Thyroid gland (tissue), 4 donors: ENCODE results near the gene IGSF10. TPM values are rescaled to one million over a fixed set of nuclear protein-coding genes. Genes with fewer than 3 reads are reported as not detected.

Experiments used
- DNase-seq, 2 donors: peaks; one replicate each; pipeline ENCODE4 v3.0.0-alpha.2; 2019
- H3K27ac ChIP-seq, 3 donors: fragments of 200-600 bp; sonication (generic); 1 replicate in 2 of 3; 2 replicates in 1 of 3; pipeline ENCODE4 v1.5.1; 2016 to 2019; ENCODE audit warnings: mild to moderate bottlenecking in 1 of 3, moderate library complexity in 1 of 3
- H3K27me3 ChIP-seq: fragments of 200-600 bp; sonication (generic); one replicate; pipeline ENCODE4 v1.5.1; 2019
- H3K36me3 ChIP-seq, 2 donors: fragments of 200-600 bp; sonication (generic); one replicate each; pipeline ENCODE4 v1.5.1; 2016 to 2019
- H3K4me1 ChIP-seq, 2 donors: fragments of 200-600 bp; sonication (generic); one replicate each; pipeline ENCODE4 v1.5.1; 2017 to 2019
- H3K4me3 ChIP-seq, 3 donors: fragments of 200-600 bp; sonication (generic); replicated peaks in 1 of 3; 1 replicate in 2 of 3; 2 replicates in 1 of 3; pipeline ENCODE4 v1.5.1; 2016; ENCODE audit warnings: mild to moderate bottlenecking in 1 of 3
- H3K9me3 ChIP-seq: fragments of 200-600 bp; sonication (generic); one replicate; pipeline ENCODE4 v1.5.1; 2017
- CTCF ChIP-seq, 6 experiments: fragments of 200-600 bp in 3 of 6; fragments of 450-650 bp in 3 of 6; sonication (generic) in 3 of 6; IDR thresholded peaks; one replicate each; pipeline ENCODE4 v1.5.1; 2016 to 2019; ENCODE audit warnings: antibody characterized with exemption in 6 of 6, mild to moderate bottlenecking in 2 of 6, inconsistent platforms in 1 of 6, moderate library complexity in 1 of 6
- POLR2A ChIP-seq, 2 donors: fragments of 450-650 bp; IDR thresholded peaks; one replicate each; pipeline ENCODE4 v1.6.1; 2017; ENCODE audit warnings: antibody characterized with exemption in 2 of 2, mild to moderate bottlenecking in 2 of 2, moderate library complexity in 1 of 2
- WGBS, 2 donors: methylation state at CpG; one replicate each; pipeline ENCODE4 v1.1.5; 2017; 5-methylcytosine and 5-hydroxymethylcytosine counted together
- intact Hi-C: fragments of 100-400 bp; cut with DNase I; formaldehyde crosslinking; loops from one replicate; pipeline ENCODE4 v1.15.1; 2023
- total RNA-seq, 4 donors: library from RNA; depleted of rRNA; stranded (reverse); fragments of >200 nt; gene quantifications; one replicate each; pipeline ENCODE4 v1.2.3, GENCODE V29; 2016

The IGSF10 gene
- total RNA-seq, 4 donors from 2014 or later = 2.4 to 6.8 (median 5.8) TPM

- Histone ChIP-seq H3K9me3 (no peaks in the 10 kb centered on the region), H3K27me3 (no peaks in the 10 kb centered on the region), H3K4me1 (no peaks in the 10 kb centered on the region), H3K4me3 (no peak overlapping the region), H3K36me3 (no peaks in the 10 kb centered on the region), H3K27ac (no peak overlapping the region)
- WGBS, 2 donors = 40 to 79% methylated on average over 3 to 4 of the region's 6 CpGs
- intact Hi-C loops = no loop called here
- DNase-seq = no peak
- TF ChIP-seq CTCF (IDR thresholded peaks at IDR 0.05) (no peak), POLR2A (IDR thresholded peaks at IDR 0.05) (no peak)
Measured at GRCh38 chr3:151483961-151484520, 23.2 kb upstream of the IGSF10 start.

GRCh38 chr3:151483488-151483887 is 22.6 kb upstream of the IGSF10 start:
- Histone ChIP-seq H3K9me3 (no peaks in the 10 kb centered on the region), H3K36me3 (no peaks in the 10 kb centered on the region), H3K27ac (no peak overlapping the region), H3K4me1 (no peaks in the 10 kb centered on the region), H3K4me3 (no peak overlapping the region), H3K27me3 (no peaks in the 10 kb centered on the region)
- 93 to 97% methylated on average over 1 of the region's 1 CpG for WGBS, 2 donors
- intact Hi-C loops = no loop called here
- DNase-seq = no peak
- TF ChIP-seq POLR2A (IDR thresholded peaks at IDR 0.05) = no peak
- no peak for TF ChIP-seq CTCF (IDR thresholded peaks at IDR 0.05)

DNA sequence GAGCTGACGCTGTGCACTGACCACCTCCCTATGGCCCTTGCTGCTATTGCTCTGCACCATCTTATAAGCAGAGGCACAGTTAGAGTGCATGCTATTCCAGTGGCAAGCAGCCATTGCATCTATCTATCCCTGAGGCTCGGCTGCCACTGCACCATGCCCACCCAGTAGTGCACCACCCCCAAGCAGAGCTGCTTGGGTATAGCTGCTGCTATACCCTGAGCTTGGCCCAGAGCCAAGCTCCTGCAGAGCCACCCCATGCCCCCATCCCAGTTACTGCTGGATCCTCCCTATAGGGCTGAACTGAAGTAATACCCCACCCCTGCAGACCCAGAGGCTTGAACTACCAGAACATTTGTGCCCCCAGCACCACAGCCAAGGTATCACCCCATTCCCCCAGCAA is 19.6 kb upstream of the IGSF10 start:
- Histone ChIP-seq H3K27ac (no peak overlapping the region), H3K4me1 (no peaks in the 10 kb centered on the region), H3K36me3 (no peaks in the 10 kb centered on the region), H3K27me3 (no peaks in the 10 kb centered on the region), H3K4me3 (no peak overlapping the region), H3K9me3 (no peaks in the 10 kb centered on the region)
- DNase-seq = no peak
- TF ChIP-seq CTCF (IDR thresholded peaks at IDR 0.05) (no peak), POLR2A (IDR thresholded peaks at IDR 0.05) (no peak)
- 82 to 100% methylated on average over 1 of the region's 2 CpGs for WGBS, 2 donors
- intact Hi-C loops = no loop called here

- 2 to 35% methylated on average over 1 of the region's 1 CpG for WGBS, 2 donors
- Histone ChIP-seq H3K4me1 (no peaks in the 10 kb centered on the region), H3K27me3 (no peaks in the 10 kb centered on the region), H3K4me3 (no peak overlapping the region), H3K27ac (no peak overlapping the region), H3K9me3 (no peaks in the 10 kb centered on the region), H3K36me3 (no peaks in the 10 kb centered on the region)
- intact Hi-C loops = no loop called here
- DNase-seq = no peak
- TF ChIP-seq CTCF (IDR thresholded peaks at IDR 0.05) = no peak
- TF ChIP-seq POLR2A (IDR thresholded peaks at IDR 0.05) = no peak
Measured at GRCh38 chr3:151479452-151479851, 18.6 kb upstream of the IGSF10 start.

- Histone ChIP-seq H3K4me3 (no peak overlapping the region), H3K9me3 (no peaks in the 10 kb centered on the region), H3K4me1 (no peaks in the 10 kb centered on the region), H3K36me3 (no peaks in the 10 kb centered on the region), H3K27ac (no peak overlapping the region), H3K27me3 (no peaks in the 10 kb centered on the region)
- DNase-seq = no peak
- intact Hi-C loops = no loop called here
- TF ChIP-seq POLR2A (IDR thresholded peaks at IDR 0.05) = no peak
- no peak for TF ChIP-seq CTCF (IDR thresholded peaks at IDR 0.05)
- 62 to 74% methylated on average over 1 of the region's 1 CpG for WGBS, 2 donors
Measured at GRCh38 chr3:151478335-151478697, 17.5 kb upstream of the IGSF10 start.
